K562 (cell line): ENCODE measurements around the gene LPA. TPM values are rescaled to one million over a fixed set of nuclear protein-coding genes. Genes with fewer than 3 reads are reported as not detected.

Experiments
- ATAC-seq: fragments of 200-7000 bp; cut with Tn5 transposase; 3 replicates; pipeline ENCODE4 v1.9.1; 2020; ENCODE audit warnings: moderate library complexity
- BruUV-seq: library from RNA; stranded (reverse); fragments of 400-500 nt; replicated peaks from 2 replicates; lab custom pipeline; 2021; lab: Mats Ljungman, UMichigan
- CTCF ChIA-PET: fragments of 300-600 bp; formaldehyde crosslinking; extraction: SDS; loops from one replicate; lab custom pipeline; 2021; ENCODE audit warnings: low intra/inter-chr PET ratio; lab: Yijun Ruan, JAX
- POLR2A ChIA-PET: fragments of 300-600, 350-650 bp; sonication (Branson Sonifier 250); formaldehyde crosslinking; extraction: SDS; loops from one replicate; lab custom pipeline; 2021; ENCODE audit warnings: antibody characterized with exemption, inconsistent platforms; lab: Yijun Ruan, JAX
- DNase-seq, 4 experiments: peaks; one replicate each; pipeline versions ENCODE4 v3.0.0 to v3.0.0-alpha.2; 2011 to 2018; ENCODE audit warnings: low spot score in 3 of 4, mixed read lengths in 3 of 4; ENCODE audit errors: extremely low read depth in 1 of 4
- FAIRE-seq: peaks from 2 replicates; lab custom pipeline; 2011; peaks lifted over from hg19 to GRCh38; lab: Jason Lieb, UNC
- H2AFZ ChIP-seq: 2 replicates; pipeline ENCODE4 v1.6.0; 2011; ENCODE audit warnings: low read depth, low read length, control low read depth, inconsistent platforms
- H3K27ac ChIP-seq: fragments of 200-600 bp; 3 replicates; pipeline ENCODE4 v1.8.0; 2011; ENCODE audit warnings: low read depth, mild to moderate bottlenecking, control low read depth, inconsistent platforms, low read length, moderate library complexity, mixed read lengths; ENCODE audit errors: extremely low read depth
- H3K27me3 ChIP-seq, 2 experiments: fragments of 300-600 bp in 1 of 2; 2 replicates in 1 of 2; 3 replicates in 1 of 2; pipeline versions ENCODE4 v1.6.0 to v1.8.0; 2011; ENCODE audit warnings: inconsistent platforms in 2 of 2, low read length in 2 of 2, mild to moderate bottlenecking in 1 of 2, mixed read lengths in 1 of 2, moderate library complexity in 1 of 2; ENCODE audit not compliant: control insufficient read depth in 2 of 2, insufficient read depth in 2 of 2
- H3K36me3 ChIP-seq: fragments of 300-600 bp; 3 replicates; pipeline ENCODE4 v1.8.0; 2011; ENCODE audit warnings: mild to moderate bottlenecking, low read length, inconsistent platforms; ENCODE audit not compliant: control insufficient read depth, insufficient read depth
- H3K4me1 ChIP-seq, 2 experiments: fragments of 200-600 bp in 1 of 2; replicated peaks in 1 of 2; 2 replicates in 1 of 2; 3 replicates in 1 of 2; pipeline versions ENCODE4 v1.5.1 to v1.8.0; 2011; ENCODE audit warnings: inconsistent platforms in 2 of 2, low read length in 2 of 2, mild to moderate bottlenecking in 1 of 2, mixed read lengths in 1 of 2, moderate library complexity in 1 of 2; ENCODE audit not compliant: control insufficient read depth in 2 of 2, insufficient read depth in 2 of 2
- H3K4me2 ChIP-seq: 2 replicates; pipeline ENCODE4 v1.6.1; 2011; ENCODE audit warnings: low read length, control low read depth, inconsistent platforms, mixed read lengths; ENCODE audit not compliant: insufficient read depth
- H3K4me3 ChIP-seq: fragments of 200-600 bp; sonication (generic), shearing (Covaris generic); 2 replicates; pipeline ENCODE4 v1.5.1; 2016; ENCODE audit warnings: control low read depth, inconsistent platforms
- H3K79me2 ChIP-seq: fragments of 200-600 bp; 3 replicates; pipeline ENCODE4 v1.8.0; 2011; ENCODE audit warnings: low read length, inconsistent platforms; ENCODE audit not compliant: control insufficient read depth, insufficient read depth
- H3K9ac ChIP-seq, 2 experiments: 2 replicates each; pipeline versions ENCODE4 v1.6.0 to v1.6.1; 2011; ENCODE audit warnings: low read depth in 2 of 2, low read length in 2 of 2, control low read depth in 1 of 2, inconsistent platforms in 1 of 2, mild to moderate bottlenecking in 1 of 2, mixed read lengths in 1 of 2; ENCODE audit not compliant: insufficient read depth in 1 of 2
- H3K9me1 ChIP-seq: one replicate; pipeline ENCODE4 v1.6.0; 2011; ENCODE audit warnings: inconsistent platforms, mild to moderate bottlenecking, low read length, moderate library complexity; ENCODE audit not compliant: control insufficient read depth, insufficient read depth
- H3K9me3 ChIP-seq: replicated peaks from 2 replicates; pipeline ENCODE4 v1.5.1; 2011; ENCODE audit warnings: low read depth, low read length, inconsistent platforms; ENCODE audit not compliant: control insufficient read depth, insufficient read depth
- H4K20me1 ChIP-seq: replicated peaks from 2 replicates; pipeline ENCODE4 v1.6.1; 2011; ENCODE audit warnings: low read length, inconsistent platforms, mixed read lengths; ENCODE audit not compliant: control insufficient read depth, insufficient read depth
- DDX20 ChIP-seq: fragments of 450-650 bp; IDR thresholded peaks from 2 replicates; pipeline ENCODE4 v1.6.1; 2016; ENCODE audit warnings: missing genetic modification characterization, low read depth, mild to moderate bottlenecking, missing compliant biosample characterization, moderate library complexity
- ETV5 ChIP-seq: sonication (generic); formaldehyde crosslinking; IDR thresholded peaks from 2 replicates; pipeline ENCODE4 v1.4.0; 2020; ENCODE audit warnings: low read depth, mild to moderate bottlenecking, missing genetic modification reagents
- SMARCC2 ChIP-seq: fragments of 450-650 bp; IDR thresholded peaks from 2 replicates; pipeline ENCODE4 v1.6.1; 2017; ENCODE audit warnings: antibody characterized with exemption, moderate library complexity, mild to moderate bottlenecking, low read depth
- ZNF444 ChIP-seq: fragments of 250-450 bp; sonication (Bioruptor Pico); IDR thresholded peaks from 2 replicates; pipeline ENCODE4 v1.4.0; 2020; ENCODE audit warnings: mild to moderate bottlenecking, moderate library complexity
- ZNF589 ChIP-seq: fragments of 200-800 bp; sonication (Bioruptor generic); IDR thresholded peaks from 2 replicates; pipeline ENCODE4 v1.6.1; 2016; ENCODE audit warnings: low read depth, missing genetic modification characterization, missing compliant biosample characterization
- ZSCAN32 ChIP-seq: fragments of 450-650 bp; formaldehyde crosslinking; IDR thresholded peaks from 2 replicates; pipeline ENCODE4 v1.4.0; 2020; ENCODE audit warnings: mild to moderate bottlenecking, moderate library complexity
- in situ Hi-C: fragments of 300-500 bp; cut with MboI; formaldehyde crosslinking; loops from 4 replicates; pipeline ENCODE4 v1.15.0; 2018; ENCODE audit warnings: inconsistent platforms, mixed read lengths
- intact Hi-C: fragments of 100-400 bp; cut with micrococcal nuclease; formaldehyde crosslinking; loops from 2 replicates; pipeline ENCODE4 v1.14.2; 2022
- polyA plus RNA-seq, 8 experiments: library from polyadenylated mRNA; depleted of rRNA in 4 of 8; stranded (reverse) in 5 of 8; unstranded in 3 of 8; fragments of >200 nt; fragmentation: Nextera tagmentation in 2 of 8; fragmentation: Illumina TruSeq in 1 of 8; extraction: Ambion mirVana in 2 of 8; extraction: Trizol in 1 of 8; gene quantifications; 2 replicates each; pipeline versions ENCODE4 v1.2.1 to v1.2.3, GENCODE V29; 2011 to 2014; ENCODE audit warnings: inconsistent platforms in 1 of 8, missing spikeins in 1 of 8
- total RNA-seq, 7 experiments: library from RNA; depleted of rRNA in 6 of 7; stranded (reverse); fragments of >200 nt in 6 of 7; fragmentation: Illumina TruSeq in 2 of 7; extraction: Trizol in 2 of 7; gene quantifications; 2 replicates each; pipeline versions ENCODE4 v1.2.1 to v1.2.3, GENCODE V29; 2011 to 2021; ENCODE audit warnings: low replicate concordance in 1 of 7
- TF ChIP-seq, protein P1 (sequence below): fragments of 250-450 bp; sonication (Bioruptor Pico); IDR thresholded peaks from 2 replicates; pipeline ENCODE4 v1.4.0; 2020; ENCODE audit warnings: borderline replicate concordance

The LPA gene
- total and polyA plus RNA-seq, 9 of the 15 experiments (the other 6 are each of a cell fraction or from before 2014, with no cell fraction given) = 0.01 to 0.18 (median 0.07) TPM; not detected in 6

DNA sequence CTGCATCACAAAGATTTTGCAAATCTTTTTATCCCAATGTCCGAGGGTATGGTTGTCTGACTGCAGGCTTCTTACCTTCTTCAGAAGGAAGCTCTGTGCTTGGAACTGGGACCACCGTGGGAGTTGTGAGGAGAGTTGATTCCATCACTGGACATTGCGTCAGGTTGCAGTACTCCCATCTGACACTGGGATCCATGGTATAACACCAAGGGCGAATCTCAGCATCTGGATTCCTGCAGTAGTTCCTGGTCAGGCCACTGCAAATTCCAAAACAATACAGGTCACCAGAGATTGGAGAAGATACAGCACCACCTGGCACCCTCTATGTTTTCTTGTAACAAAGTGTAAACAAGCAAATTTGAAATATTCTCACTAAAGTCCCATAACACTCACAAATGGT, 77.7 kb downstream of the LPA start (continued):
- TF ChIP-seq ZNF589 (no peak), SMARCC2 (no peak), DDX20 (tag) (no peak), ZSCAN32 (CRISPR knock-in tag) (no peak), ZNF444 (no peak)
- TF ChIP-seq, protein P1, sequence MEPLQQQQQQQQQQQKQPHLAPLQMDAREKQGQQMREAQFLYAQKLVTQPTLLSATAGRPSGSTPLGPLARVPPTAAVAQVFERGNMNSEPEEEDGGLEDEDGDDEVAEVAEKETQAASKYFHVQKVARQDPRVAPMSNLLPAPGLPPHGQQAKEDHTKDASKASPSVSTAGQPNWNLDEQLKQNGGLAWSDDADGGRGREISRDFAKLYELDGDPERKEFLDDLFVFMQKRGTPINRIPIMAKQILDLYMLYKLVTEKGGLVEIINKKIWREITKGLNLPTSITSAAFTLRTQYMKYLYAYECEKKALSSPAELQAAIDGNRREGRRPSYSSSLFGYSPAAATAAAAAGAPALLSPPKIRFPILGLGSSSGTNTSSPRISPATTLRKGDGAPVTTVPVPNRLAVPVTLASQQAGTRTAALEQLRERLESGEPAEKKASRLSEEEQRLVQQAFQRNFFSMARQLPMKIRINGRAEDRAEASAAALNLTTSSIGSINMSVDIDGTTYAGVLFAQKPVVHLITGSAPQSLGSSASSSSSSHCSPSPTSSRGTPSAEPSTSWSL (CRISPR knock-in tag) = no peak
- TF ChIP-seq, all 486 proteins: peak for 0

DNA sequence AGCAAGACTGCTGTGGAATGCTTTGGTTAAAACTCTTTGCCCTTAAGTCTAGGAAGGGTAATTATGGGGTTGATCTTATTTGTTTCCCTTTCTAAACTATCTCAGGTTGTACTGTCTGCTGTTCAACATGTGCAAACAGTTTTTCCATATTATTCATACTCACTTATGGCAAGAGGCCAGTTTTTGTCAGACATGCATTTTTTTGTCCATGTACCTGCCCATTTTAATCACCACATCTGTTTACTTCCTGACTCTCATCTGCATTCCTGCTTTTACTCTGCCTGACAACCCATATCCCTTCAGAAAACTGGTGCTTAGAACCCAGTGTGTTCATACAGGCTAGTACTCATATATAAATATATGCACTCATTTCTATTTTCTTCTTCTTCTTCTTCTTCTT, 80.3 kb downstream of the LPA start:
- CTCF ChIA-PET = no interaction called here
- FAIRE-seq (no peak), DNase-seq (no peak), ATAC-seq (no peak)
- in situ Hi-C loops = no loop called here
- intact Hi-C loops = no loop called here
- Histone ChIP-seq H3K79me2 (no peaks in the 10 kb centered on the region), H3K4me1 (no peaks in the 10 kb centered on the region), H3K36me3 (no peaks in the 10 kb centered on the region), H3K27ac (no peak overlapping the region), H3K9me3 (no peaks in the 10 kb centered on the region), H3K9ac (no peak overlapping the region), H2AFZ (no peak overlapping the region), H4K20me1 (no peaks in the 10 kb centered on the region), H3K27me3 (no peaks in the 10 kb centered on the region), H3K9me1 (no peaks in the 10 kb centered on the region), H3K4me3 (no peak overlapping the region), H3K4me2 (no peak overlapping the region)
- POLR2A ChIA-PET = no interaction called here
- no TSS peak for BruUV-seq
- no peak for TF ChIP-seq ETV5
